IPS DF 4.7 (cell line): Measurements from ENCODE around the gene CTCF.
"Not testable (repeated sequence)": the region's sequence is repeated elsewhere in the genome, so short reads cannot be mapped to it uniquely, and the experiment has no call there.

Source experiments
- DNase-seq: peaks from one replicate; pipeline ENCODE4 v3.0.0-alpha.2; 2013; ENCODE audit warnings: low spot score; ENCODE audit errors: extremely low read depth

Gene CTCF

DNA sequence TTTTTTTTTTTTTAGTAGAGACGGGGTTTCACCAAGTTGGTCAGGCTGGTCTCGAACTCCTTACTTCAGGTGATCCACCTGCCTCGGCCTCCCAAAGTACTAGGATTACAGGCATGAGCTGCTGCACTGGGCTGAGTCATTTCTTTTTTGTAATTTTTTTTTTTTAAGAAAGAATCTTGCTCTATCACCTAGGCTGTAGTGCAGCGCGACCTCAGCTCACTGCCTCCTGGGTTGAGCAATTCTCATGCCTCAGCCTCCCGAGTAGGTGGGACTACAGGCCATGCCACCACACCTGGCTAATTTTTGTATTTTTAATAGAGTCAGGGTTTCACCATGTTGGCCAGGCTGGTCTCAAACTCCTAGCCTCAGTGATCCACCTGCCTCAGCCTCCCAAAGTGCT is 28.3 kb upstream of the CTCF start:
- not testable (repeated sequence) for DNase-seq

DNA sequence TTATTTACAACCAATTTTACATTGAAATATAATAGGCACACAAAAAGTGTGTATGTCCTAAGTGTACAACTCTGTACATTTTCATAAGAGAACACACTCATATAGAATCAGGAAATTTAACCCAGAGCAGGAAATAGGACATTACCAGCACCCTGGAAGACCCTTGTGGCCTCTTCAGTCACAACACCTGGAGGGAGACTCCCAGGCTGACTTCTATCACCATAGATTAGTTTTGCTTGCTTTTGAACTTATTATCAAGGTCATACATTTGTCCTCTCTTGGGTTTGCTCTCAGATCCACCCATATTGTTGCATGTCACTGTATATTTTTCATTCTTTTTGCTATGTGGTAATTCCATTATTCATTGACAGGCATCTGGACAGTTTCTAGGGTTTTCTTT is 27.9 kb upstream of the CTCF start:
- no peak for DNase-seq

DNA sequence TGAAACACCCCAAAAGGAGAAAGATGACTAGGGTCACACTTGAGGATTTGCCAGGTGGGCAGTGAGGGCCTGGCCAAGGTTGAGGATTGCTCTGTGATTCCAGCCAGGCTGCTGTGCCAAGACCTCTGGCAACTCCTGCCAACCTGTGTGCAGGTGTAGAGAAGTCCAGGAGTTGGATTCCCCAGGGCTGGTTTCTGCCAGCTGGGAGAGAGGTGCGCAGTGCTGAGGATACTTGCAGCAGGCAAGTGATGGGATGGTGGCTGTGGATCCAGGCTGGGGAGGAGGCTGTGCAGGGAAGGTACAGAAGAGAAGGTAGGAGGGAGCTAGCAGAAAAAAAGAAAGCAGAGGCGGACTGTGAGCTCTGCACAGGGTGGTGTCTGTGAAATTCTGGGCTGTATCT is 27.1 kb upstream of the CTCF start:
- DNase-seq = no peak

DNA sequence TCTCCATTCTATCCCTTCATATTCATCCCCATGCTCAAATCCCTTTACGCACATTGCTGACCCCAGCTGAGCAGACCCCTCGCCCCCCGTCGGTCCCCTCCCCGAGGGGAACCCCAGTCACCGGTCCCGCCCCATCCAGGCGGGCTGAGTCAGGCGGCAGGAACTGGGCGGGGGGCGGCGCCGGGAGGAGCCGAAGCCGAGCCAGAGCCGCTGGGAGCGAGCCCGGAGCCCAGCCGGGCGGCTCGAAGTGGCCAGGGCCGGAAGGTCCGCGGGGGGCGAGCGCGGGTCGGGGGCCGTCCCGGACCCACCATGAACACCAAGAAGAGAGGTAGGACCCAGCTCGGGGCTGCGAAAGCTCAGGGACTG is 25.1 kb upstream of the CTCF start:
- no peak for DNase-seq

DNA sequence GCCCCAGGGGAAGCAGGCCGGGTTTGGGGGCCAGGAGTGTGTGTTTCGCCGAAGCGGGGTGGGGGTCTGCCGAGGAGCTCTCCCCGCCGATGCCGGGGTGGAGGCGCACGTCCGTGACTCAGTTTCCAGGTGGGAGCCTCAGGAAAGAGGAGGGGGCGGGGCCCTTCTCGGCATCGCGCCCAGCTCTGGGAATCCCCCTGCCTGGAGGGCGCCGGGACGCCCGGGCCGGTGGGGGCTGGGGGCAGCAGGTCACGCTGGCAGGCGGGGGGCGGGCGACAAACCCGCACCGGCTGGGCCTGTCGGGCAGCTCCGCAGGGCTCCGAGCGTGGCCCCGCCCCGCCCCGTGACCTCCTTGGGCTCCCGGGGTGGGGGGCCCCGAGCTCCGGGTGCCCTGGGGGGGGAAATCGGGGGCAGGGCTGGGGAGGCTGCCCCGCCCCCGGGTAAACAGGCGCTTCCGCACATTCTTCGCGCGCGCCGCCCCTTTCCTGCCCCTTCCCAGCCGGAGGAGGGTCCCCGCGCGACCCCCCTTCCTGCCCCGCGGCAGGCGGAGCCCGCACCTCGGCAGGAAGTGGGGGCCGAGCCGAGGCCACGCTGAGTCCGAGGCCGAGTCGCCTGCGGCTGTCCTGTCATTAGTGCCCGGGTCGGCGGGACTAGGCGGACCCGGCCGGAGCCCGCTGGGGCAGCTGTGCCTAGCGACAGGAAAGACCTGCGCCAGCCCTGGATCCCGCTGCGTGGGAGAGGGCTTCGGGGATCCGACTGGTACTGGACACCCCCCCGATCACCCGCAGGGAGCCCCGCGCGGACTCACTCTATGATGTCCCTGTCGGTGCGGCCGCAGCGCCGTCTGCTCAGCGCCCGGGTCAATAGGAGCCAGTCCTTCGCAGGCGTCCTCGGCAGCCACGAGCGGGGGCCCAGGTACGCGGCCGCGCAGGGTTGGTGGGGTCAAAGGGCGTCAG is 24.4 kb upstream of the CTCF start:
- DNase-seq = no peak

DNA sequence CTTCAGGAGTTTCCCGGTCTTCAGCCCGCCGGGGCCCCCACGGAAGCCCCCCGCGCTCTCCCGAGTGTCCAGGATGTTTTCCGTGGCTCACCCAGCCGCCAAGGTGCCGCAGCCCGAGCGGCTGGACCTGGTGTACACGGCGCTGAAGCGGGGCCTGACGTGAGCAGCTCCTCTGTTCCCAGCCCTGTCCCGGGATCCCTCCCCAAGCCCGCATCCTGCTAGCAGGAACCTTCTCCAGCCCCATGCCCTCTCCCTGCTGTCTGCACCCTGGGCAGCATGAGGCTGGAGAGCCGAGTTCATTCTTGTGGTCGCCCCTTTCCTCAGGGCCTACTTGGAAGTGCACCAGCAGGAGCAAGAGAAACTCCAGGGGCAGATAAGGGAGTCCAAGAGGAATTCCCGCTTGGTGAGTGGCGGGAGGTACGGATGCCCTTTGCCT is 23.6 kb upstream of the CTCF start:
- DNase-seq = no peak

DNA sequence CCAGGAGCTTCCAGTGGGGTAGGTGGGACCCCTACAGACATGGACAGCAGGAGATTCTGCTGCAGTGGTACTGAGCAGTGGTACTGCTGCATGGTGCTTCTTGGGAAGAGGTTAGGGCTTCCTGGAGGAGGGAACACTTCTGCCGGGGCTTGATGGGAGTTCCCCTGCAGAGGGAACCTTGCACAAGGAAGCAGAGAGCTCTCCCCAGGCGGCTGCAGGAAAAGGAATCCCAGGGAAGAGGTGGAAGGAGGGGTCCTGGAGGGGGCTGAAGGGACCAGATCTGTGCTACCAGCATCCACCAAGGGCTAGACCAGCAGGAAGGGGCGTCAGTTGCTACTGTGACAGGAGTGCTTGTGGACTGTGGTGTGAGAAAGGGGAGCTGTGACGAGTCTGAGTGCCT is 23.1 kb upstream of the CTCF start:
- DNase-seq = no peak

DNA sequence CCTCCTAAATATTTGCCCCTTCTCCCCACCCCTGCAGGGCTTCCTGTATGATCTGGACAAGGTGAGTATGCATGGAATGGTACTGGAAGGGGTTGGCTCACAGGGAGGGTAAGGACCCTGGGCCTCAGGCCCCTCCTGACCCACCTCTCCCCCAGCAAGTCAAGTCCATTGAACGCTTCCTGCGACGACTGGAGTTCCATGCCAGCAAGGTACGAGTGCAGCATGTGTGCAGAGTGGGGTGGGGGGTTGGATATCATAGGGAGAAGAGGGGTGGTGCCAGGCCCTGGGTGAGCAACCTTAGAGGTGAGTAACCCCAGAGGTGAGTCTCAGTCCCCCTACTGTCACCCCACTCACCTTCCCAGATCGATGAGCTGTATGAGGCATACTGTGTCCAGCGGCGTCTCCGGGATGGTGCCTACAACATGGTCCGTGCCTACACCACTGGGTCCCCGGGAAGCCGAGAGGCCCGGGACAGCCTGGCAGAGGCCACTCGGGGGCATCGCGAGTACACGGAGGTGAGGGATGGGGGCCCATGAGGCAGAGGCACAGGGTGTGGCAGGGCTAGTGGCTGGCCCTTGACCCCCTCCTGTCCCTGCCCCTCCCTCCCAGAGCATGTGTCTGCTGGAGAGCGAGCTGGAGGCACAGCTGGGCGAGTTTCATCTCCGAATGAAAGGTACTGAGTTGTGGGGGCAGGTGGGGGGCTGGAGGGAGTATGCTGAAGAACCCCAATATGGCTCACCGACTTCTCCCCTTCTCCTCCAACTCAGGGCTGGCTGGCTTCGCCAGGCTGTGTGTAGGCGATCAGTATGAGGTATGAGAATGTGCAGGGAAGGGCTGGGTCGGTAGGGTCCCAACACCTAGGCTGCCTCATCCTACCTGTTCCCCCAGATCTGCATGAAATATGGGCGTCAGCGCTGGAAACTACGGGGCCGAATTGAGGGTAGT is 22.4 kb upstream of the CTCF start:
- no peak for DNase-seq

DNA sequence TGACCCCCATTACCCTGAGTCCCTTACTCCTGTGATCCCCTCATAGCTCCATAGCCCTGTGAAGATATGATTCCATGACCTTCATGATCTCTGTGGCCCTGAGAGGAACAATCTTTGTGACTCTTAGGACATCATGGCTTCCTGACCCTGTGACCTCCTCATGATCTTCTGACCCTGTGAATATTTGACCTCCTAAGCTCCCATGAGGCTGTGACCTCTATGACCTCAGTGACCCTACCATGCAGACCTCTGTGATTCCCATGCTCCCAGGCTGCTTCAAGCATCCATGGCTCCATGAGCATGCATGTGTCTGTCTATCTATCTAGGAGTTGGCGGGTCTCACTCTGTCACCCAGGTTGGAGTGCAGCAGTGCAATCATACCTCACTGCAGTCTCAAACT is 21.6 kb upstream of the CTCF start:
- no peak for DNase-seq

DNA sequence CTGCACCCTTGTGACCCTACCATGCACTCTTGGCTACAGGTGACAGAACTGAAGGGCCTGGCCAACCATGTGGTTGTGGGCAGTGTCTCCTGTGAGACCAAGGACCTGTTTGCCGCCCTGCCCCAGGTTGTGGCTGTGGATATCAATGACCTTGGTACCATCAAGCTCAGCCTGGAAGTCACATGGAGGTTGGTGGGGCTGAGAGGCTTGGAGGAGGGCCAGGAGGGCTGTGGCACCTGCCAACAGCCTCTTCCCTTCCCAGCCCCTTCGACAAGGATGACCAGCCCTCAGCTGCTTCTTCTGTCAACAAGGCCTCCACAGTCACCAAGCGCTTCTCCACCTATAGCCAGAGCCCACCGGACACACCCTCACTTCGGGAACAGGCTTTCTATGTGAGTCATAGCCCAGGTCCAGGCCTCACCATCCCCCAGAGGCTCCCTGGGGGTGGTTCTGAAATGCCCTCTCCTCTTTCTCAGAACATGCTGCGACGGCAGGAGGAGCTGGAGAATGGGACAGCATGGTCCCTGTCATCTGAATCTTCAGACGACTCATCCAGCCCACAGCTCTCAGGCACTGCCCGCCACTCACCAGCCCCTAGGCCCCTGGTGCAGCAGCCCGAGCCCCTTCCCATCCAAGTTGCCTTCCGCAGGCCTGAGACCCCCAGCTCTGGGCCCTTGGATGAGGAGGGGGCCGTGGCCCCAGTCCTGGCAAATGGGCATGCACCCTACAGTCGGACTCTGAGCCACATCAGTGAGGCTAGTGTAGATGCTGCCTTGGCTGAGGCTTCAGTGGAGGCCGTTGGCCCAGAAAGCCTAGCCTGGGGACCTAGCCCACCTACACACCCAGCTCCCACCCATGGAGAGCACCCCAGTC is 20.7 kb upstream of the CTCF start:
- no peak for DNase-seq

DNA sequence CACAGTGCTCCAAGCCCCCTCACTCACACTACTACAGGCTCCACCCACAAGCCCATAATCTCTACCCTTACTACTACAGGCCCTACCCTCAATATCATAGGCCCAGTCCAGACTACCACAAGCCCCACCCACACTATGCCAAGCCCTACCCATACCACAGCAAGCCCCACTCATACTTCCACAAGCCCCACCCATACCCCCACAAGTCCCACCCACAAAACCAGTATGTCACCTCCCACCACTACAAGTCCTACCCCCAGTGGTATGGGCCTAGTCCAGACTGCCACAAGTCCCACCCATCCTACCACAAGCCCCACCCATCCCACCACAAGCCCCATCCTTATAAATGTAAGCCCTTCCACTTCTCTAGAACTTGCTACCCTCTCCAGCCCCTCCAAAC is 19.9 kb upstream of the CTCF start:
- no peak for DNase-seq

DNA sequence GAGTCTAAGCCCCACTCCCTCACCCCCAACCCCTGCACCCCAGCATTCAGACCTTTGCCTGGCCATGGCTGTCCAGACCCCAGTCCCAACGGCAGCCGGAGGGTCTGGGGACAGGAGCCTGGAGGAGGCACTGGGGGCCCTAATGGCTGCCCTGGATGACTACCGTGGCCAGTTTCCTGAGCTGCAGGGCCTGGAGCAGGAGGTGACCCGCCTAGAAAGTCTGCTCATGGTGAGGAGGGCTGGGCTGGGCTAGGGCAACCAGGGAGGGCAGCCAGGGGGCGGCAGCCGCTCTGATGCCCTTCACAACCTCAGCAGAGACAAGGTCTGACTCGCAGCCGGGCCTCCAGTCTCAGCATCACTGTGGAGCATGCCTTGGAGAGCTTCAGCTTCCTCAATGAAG is 19.3 kb upstream of the CTCF start:
- DNase-seq = no peak

DNA sequence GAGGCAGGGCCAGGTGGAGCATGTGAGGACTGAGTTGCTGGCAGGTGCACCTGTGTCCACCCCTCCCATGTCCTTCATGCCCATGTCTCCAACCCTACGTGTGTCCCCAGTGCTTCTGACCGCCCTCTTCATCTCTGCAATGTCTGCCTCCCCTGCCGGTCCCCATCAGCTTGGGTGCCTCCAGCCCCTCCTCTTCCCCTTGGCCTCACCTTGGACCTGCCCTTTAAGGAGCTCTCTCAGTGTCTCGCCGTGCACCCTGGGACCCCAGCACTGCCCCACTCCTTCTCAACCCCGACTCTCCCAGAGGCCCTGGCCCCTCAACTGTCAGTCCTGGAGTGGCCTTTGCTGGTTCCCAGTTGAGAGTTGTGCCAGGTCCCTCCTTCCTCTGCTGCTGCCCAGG is 18.7 kb upstream of the CTCF start:
- DNase-seq = no peak

DNA sequence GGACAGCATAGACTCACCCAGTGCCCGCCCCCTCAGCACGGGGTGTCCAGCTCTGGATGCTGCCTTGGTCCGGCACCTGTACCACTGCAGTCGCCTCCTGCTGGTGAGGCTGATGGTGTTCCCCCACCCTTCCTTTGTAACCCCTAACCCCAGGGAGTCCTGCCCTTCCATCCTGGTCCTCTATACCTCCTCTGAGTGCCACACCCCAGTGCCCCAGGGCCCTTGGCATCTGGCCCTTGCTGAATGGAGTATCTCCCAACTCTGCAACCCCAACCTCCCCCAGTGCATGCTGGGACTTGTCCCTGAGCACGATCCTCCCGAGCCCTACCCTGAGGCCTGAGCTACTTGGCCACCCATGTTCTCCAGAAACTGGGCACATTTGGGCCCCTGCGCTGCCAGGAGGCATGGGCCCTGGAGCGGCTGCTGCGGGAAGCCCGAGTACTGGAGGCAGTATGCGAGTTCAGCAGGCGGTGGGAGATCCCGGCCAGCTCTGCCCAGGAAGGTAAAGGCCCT is 17.9 kb upstream of the CTCF start:
- no peak for DNase-seq

DNA sequence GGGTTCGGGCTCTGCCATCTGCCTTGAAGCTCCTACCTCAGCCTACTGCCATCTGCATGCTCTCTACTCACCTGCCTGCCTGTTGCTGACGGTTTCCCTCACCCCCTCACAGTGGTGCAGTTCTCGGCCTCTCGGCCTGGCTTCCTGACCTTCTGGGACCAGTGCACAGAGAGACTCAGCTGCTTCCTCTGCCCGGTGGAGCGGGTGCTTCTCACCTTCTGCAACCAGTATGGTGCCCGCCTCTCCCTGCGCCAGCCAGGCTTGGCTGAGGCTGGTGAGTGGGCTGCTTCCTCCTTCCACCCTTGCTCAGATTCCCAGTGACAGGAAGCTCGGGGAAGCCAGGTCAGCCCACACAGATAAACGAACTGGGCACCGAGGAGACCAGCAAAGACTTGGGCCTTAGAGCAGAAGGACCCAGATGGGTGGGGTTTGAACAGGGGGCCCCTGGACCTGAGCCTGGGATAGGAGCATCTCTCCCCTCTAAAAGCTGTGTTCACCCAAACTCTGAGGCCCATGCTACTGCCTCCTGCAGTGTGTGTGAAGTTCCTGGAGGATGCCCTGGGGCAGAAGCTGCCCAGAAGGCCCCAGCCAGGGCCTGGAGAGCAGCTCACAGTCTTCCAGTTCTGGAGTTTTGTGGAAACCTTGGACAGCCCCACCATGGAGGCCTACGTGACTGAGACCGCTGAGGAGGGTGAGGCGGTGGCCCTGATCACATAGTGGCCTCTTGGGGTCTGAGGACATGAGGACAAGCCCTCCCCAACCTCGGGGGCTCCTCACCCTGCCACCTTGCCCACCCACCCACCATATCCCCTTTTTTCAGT is 17.3 kb upstream of the CTCF start:
- DNase-seq = no peak

DNA sequence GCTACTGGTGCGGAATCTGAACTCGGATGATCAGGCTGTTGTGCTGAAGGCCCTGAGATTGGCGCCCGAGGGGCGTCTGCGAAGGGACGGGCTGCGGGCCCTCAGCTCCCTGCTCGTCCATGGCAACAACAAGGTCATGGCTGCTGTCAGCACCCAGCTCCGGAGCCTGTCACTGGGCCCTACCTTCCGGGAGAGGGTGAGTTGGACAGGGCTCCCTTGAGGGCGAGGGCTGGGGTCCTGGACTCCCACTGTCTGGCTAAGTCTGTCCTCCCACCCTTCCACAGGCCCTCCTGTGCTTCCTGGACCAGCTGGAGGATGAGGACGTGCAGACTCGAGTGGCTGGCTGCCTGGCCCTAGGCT is 16.7 kb upstream of the CTCF start:
- DNase-seq = no peak

DNA sequence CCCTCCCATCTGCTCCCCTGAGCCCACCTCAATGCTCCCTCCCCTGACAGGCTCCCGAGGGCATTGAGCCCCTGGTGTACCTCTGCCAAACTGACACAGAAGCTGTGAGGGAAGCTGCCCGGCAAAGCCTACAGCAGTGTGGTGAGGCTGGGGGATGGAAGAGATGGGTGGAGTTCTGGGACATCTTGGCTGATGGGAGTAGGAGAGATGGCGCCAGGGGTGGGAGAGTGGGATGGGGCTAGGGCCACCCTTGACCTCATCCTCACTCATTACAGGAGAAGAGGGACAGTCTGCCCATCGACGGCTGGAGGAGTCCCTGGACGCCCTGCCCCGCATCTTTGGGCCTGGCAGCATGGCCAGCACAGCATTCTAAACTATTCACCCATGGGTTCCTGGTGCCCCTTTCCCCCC is 16.2 kb upstream of the CTCF start:
- no peak for DNase-seq

DNA sequence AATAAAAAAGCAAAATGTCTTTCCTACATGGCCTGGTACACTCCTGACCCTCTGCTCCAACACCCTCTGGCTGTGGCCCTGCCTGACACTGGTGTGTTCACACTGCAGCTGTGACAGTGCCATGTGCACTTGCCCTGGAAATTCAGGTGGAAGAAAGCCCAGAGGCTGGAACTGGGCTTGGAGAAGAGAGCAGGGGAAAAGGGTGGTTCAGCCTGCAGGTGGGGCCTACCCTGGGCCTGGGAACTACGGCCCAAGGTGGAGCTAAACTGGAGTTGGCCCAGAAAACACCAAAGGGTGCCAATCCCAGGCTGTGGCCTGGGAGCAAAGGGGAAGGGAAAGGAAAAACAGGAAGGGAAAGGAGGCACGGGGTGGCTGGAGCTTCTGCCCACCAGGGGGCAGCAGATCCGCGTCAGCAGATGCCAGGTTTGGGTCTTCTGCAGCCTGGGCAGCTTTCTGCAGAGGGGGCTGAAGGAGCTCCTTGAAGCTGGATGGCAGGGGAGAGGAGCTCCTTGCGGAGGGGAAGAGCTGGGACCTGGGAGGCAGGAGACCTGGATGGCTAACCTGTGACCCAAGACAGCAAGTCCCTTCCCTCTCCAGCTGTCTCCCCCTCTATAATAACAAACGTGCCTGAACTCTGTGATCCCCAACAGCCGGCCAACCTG is 15.4 kb upstream of the CTCF start:
- no peak for DNase-seq

DNA sequence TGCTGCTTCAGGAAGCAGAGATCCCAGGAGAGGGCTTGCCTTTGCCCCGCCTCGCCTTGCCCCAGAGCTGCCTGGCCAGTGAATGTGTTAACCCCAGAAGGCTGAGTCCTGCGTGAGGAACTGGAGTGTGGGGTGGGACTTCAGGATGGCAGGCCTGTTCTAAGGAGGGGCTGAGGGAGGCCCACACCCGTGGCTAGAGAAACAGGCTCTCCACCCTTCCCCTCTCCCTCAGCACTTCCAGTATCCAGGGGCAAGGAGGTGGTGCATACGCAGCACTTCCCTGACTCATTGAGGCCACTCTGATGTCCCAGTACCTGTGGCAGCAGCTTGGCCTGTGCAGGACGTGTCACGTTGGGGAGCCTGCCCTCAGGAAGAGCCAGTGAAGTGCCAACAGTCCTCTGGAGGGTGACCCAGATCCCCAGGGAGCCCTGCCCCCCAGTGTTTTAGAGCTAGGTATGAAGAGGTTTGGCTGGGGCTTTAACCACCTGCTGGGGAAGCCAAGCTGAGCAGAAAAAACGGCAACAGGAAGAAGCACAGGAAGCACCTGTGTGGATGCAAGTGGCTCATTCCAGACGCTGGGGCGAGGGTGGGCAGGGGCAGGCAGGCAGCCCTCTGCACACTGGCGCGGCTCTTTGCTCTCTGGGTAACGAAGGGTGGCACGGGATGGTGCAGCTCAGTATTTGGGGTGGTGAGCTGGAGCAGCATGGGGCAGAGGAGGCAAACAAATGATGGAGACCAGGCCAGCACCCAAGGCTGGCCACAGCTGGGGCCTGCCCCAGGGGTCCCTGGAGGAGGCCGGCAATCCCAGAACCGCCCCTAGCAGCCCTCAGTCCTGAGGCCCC is 14.7 kb upstream of the CTCF start:
- no peak for DNase-seq
